HG03064 (cell line): Measurements from ENCODE around the gene CNTN5.

ENCODE experiments used
- ATAC-seq: cut with Tn5 transposase; IDR thresholded peaks from one replicate; pipeline ENCODE4 v1.9.1; 2021; ENCODE audit warnings: low read depth; ENCODE audit not compliant: unreplicated experiment

The CNTN5 gene

DNA sequence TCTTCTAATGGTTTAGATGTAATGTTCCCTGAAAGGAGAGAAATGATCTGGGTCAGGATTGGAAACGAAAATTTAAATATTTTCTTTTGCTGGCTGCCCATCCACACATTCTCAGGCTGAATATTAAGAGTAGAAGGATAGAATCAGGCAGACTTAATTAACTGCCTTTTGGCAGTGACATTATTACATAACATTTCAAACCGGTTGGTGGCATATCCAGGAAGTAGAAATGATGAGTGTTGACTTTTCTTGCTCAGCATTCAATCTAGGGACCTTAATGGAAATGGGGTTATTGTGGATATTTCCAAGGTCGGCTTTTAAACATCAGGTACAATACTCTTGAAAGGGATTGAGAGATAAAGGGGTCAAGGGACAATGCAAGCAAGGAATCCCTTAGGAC is 989.0 kb downstream of the CNTN5 start:
- no peak for ATAC-seq

DNA sequence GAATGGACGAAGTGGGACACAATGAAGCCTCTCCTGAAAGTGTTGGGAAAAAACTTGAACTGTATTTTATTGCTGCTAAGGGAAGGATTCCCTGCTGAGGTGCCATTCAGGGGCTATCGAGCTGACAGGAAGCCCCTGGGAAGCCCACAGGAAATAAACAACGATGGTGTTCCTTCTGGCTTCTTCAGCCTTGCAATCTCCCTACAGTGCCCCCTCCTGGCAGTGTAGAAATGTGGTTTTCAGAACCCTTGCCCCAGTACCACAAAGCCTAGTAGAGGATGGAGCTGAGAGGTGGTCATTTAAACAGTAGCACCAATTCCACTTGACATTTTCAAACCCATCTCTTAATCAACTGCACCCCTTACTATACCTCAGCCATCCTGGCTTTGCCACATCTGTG is 989.6 kb downstream of the CNTN5 start:
- no peak for ATAC-seq

DNA sequence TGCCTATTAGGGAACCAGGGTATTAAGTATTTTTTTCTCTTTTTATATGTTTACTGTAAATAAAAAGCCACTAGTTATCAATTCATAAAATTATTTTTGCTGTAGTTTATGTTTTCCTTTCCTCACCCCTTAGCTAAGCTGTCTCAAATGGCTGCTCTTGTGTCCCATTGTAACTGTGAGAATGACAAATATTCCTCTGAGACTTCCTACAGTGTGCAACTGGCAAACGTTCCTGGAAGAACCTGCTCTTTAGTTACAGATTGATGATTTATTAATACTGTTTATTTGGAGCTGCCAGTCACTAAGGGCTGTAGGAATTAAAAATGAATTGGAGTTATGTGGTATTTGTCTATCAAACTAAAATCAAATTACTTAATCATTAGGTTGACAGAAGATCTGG is 990.9 kb downstream of the CNTN5 start:
- no peak for ATAC-seq

DNA sequence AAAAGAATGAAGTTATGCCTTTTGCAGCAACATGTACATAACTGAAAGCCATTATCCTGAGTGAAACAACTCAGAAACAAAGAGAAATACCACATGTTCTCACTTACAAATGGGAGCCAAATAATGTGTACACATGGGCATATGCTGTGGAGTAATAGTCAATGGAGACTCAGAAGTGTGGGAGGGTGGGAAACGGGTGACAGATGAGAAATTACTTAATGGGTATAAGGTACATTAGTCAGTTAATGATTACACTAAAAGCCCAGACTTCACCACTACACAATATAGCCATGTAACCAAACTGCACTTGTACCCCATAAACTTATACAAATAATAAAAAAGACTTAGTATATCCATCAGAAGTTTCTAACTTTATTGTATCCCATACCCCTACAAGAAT is 992.3 kb downstream of the CNTN5 start:
- no peak for ATAC-seq

DNA sequence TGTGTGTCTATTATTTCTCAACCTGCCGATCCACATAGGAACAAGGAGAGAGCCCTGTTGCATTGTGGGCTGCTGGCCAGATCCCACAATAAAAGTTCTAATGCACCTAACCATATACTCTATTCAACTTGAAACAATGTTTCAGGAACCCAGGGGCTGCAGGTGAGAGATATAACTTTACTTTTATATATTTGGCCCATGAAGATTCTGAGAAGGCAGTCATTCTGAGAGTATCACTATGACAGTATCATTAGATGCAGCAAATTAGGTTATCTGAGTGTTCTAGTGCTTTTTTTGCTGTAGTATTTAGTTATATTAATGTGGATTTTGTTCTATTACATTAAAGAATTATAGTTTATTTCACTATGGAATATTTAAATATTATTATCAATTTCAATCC is 1011.2 kb downstream of the CNTN5 start:
- ATAC-seq, result no peak

DNA sequence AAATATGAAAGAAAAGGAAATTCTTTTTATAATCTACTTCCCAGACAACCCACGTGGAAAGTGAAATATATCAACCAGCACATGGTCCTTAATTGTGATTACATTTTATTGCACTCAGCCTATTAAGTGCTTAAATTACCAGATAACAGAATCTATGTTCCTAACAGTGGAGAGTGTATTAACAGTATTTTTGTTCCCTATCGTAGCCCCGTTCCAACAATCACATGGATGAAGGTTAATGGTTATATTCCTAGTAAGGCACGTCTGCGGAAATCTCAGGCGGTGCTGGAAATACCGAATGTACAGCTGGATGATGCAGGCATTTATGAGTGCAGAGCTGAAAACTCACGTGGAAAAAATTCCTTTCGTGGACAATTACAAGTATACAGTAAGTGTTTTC is 1040.3 kb downstream of the CNTN5 start:
- no peak for ATAC-seq

DNA sequence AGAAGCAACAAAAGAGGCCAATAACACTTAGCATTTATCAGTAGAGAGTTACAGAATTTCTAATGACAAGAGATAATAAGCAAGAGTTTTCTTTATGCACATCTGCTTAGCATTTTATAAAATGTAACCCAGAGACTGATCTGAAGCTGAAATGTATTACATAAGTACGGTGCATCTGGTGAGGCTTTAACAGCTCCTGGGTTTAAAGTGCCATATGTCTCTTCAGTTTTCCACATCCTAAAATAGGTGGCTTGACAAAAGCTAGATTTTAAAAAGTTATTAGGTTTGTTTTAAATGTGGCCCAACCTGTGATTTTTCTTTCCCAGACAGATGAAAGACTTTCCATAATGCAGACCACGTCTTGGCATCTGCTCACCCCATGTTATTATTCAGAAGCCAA is 1045.7 kb downstream of the CNTN5 start:
- no peak for ATAC-seq

DNA sequence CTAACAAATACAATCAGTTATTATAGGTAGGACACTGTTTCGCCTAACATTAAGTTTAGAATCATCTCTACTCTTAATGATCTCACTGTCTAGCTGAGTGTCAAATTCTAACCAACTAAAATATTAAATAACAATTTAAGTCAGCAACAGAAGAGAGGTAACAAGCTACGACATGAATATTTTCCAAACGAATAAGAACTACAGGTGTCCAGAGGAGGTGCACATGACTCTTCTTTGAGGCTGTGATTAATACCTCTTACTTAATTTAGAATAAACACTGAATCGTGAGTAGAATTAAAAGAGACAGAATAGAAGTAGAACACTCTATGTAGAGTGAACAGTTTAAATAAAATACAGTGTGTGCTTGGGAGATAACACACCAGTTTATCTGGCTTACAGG is 1047.4 kb downstream of the CNTN5 start:
- no peak for ATAC-seq

DNA sequence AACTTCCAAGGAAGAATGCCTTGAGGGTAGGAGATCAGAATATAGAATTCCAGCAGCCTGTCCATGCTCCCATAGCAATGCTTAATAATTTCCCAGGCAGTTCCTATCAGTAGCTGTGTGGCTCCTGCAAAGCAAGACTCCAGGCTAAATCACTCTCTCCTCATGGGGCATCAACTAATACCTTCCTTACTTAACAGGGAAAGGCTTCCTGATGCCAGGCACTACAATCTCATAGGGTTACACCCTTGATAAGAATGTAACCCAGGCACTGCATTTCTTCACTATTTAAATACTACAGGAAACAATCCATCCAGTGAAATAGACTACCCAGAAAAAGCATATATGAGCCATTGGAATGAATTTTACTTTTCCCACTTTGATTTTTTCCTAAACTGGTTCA is 1051.4 kb downstream of the CNTN5 start:
- ATAC-seq, result no peak

DNA sequence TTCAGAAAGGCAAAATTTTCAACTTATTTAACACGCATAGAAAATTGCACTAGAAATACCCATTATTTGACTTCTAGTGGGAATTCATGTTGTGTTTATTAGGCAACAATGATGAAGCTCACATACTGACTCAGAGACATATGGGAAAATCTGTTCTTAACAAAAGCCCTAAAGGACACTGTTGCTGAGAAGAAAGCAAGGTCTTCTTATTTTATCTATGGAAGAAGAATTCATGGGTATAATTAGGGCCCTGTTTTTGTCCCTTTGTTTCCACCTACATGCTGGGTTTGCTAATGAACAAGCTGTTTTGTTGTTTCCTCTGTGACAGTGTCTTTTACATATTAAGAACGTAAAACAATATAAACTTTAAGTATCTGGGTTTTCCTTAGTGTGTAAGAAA is 1059.6 kb downstream of the CNTN5 start:
- ATAC-seq, result no peak

- ATAC-seq, result no peak
Observed at GRCh38 chr11:100080821-100081220, 1060.1 kb downstream of the CNTN5 start.

GRCh38 chr11:100093698-100094097 is 1072.9 kb downstream of the CNTN5 start:
- ATAC-seq, result no peak

GRCh38 chr11:100094121-100094865 is 1073.5 kb downstream of the CNTN5 start:
- ATAC-seq, result no peak

DNA sequence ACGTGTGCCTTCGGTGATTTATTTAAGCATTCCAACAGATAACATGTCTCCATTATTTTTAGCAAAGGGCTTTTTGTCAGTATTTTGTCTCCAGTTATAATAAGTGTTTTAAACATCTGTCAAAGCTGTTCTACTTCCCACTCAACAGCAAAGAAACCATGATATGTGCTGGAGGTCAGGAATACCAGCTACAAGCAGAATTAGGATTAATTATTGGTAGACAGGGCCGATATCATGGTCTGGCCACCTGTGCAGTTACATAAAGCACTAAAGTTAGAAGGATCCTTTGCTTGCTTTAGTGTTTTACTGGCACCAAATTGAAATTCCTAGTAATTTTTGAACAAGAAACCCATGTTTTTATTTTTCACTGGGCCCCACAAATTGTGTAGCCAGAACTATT is 1075.1 kb downstream of the CNTN5 start:
- no peak for ATAC-seq

- ATAC-seq, result no peak
Observed at GRCh38 chr11:100098560-100098959, 1077.8 kb downstream of the CNTN5 start.

DNA sequence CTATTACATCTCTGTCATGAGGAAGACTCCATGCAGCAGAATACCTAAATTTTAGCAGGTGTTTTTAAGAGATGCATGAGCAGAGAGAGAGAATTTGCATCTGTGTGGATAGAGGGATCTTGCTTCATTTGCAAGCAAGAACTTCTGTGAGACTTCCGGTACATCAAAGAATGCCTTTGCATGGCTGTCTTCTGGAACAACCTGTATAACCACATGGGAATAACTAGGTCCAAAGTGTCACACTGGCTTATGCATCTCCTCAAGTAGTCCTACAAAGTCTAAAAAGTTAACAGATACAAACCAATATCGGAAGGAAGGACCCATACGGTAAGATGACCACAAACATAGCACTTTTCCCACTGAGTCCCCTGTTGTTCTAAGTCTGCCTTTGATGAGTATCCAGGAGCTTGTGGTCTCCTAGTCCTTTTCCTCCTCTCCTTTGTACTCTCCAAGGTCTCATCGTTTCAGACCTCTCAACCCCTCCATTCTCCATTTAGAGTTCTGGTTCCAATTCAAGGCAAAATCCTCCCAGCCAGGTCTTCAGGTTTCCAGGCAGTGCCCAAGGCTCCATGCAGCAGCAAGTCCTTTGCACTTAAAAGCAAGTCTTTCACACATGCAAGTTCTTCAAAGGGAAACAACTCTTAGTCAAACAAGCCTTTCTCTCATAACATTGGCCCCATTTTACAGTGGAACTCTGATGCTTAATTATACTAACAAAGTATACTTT is 1084.7 kb downstream of the CNTN5 start:
- no peak for ATAC-seq

DNA sequence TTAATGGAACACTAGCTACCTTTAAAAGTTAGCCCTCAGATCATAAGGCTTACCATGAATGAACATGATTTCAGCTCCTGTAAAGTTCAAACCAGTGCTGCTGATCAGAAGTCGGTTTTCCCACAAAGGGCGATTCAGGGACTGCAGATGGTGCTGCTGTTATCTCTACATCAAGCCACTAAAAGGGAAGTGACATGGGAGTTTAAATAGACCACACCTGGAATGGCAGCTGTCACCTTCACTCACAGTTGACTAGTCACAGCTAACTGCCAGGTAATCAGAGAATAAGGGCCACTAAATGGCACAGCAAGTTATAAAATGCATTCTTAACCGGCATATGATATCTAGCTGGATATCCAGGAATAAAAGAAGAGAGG is 1085.2 kb downstream of the CNTN5 start:
- no peak for ATAC-seq

DNA sequence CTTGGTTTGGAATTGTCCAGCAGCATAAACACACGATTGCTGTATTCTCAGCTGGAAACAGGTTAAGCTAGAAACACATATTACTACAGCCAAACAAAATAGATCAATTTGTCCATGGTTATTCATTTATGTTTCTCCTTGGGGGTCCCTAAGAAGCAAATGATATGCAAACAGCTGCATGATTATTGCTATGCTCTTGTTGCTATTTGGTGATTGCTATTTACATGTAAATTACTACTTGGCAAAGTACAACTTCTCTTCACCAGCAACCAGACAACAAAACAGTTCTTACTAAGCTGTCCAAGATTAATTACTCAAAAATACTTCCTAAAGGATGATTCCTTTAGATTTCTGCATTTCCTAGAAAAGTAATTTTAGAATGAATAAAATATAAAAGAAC is 1098.4 kb downstream of the CNTN5 start:
- no peak for ATAC-seq

- no peak for ATAC-seq
Observed at GRCh38 chr11:100133114-100133513, 1112.4 kb downstream of the CNTN5 start.

GRCh38 chr11:100141201-100141600 is 1120.5 kb downstream of the CNTN5 start:
- no peak for ATAC-seq

- ATAC-seq, result no peak
Observed at GRCh38 chr11:100151944-100152343, 1131.2 kb downstream of the CNTN5 start.

DNA sequence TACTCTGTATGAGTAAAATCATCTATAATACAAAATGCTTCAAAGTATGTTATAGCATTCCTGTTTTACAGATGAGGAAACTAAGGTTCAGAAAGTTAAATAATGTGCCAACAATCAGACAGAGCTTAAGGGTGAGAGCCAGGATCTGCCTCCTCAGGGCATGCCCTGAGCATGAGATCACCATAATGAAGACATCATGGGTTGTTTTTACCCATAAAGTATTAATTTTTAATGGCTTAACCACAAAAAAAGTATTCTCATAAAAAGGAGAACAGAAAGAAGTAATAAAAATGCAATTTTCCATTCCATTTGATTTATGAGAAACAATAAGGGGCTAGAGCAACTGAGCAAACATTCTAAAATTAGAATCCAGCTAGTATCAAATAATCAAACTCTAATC is 1132.0 kb downstream of the CNTN5 start:
- ATAC-seq, result no peak
